CD4-positive, alpha-beta memory T cell (primary cell): Measurements from ENCODE around the gene OSGIN1. TPM values are rescaled to one million over a fixed set of nuclear protein-coding genes. Genes with fewer than 3 reads are reported as not detected.
"Not testable (repeated sequence)": the region's sequence is repeated elsewhere in the genome, so short reads cannot be mapped to it uniquely, and the experiment has no call there.

Source experiments
- CTCF ChIA-PET: fragments of 350-600 bp; sonication (Branson Sonifier 250); formaldehyde crosslinking; loops from one replicate; lab custom pipeline; 2021; ENCODE audit warnings: inconsistent platforms; ENCODE audit not compliant: partially characterized antibody; lab: Charles Lee
- POLR2A ChIA-PET: fragments of 350-600 bp; sonication (Branson Sonifier 250); formaldehyde crosslinking; loops from one replicate; lab custom pipeline; 2021; ENCODE audit not compliant: partially characterized antibody; lab: Charles Lee
- DNase-seq, 5 donors: peaks; one replicate each; pipeline versions ENCODE4 v3.0.0 to v3.0.0-alpha.2; 2020 to 2022; ENCODE audit warnings: mixed read lengths in 1 of 5
- H3K27ac ChIP-seq: one replicate; pipeline ENCODE4 v1.7.0; 2013; ENCODE audit warnings: low read depth, low read length
- H3K27me3 ChIP-seq: 2 replicates; pipeline ENCODE4 v1.7.0; 2013; ENCODE audit warnings: mild to moderate bottlenecking, low read length, moderate library complexity; ENCODE audit not compliant: insufficient read depth
- H3K36me3 ChIP-seq: 2 replicates; pipeline ENCODE4 v1.7.0; 2013; ENCODE audit warnings: mild to moderate bottlenecking, low read length, moderate library complexity; ENCODE audit not compliant: insufficient read depth
- H3K4me1 ChIP-seq: 2 replicates; pipeline ENCODE4 v1.7.0; 2013; ENCODE audit warnings: mild to moderate bottlenecking, low read length, moderate library complexity; ENCODE audit not compliant: insufficient read depth
- H3K4me3 ChIP-seq, 2 donors: one replicate each; pipeline ENCODE4 v1.7.0; 2013; ENCODE audit warnings: low read length in 2 of 2, mild to moderate bottlenecking in 1 of 2
- H3K9me3 ChIP-seq, 2 donors: one replicate each; pipeline ENCODE4 v1.7.0; 2013; ENCODE audit warnings: low read length in 2 of 2, control low read depth in 1 of 2; ENCODE audit not compliant: control insufficient read depth in 1 of 2
- H3K27ac Mint-ChIP-seq, 7 donors: one replicate each; pipeline ENCODE4 v1.8.0; 2020 to 2021; ENCODE audit warnings: mixed read lengths in 7 of 7, mild to moderate bottlenecking in 6 of 7, inconsistent platforms in 3 of 7, moderate library complexity in 3 of 7
- H3K27me3 Mint-ChIP-seq, 2 donors: one replicate each; pipeline ENCODE4 v1.8.0; 2020 to 2021; ENCODE audit warnings: mixed read lengths in 2 of 2
- H3K36me3 Mint-ChIP-seq, 2 donors: one replicate each; pipeline ENCODE4 v1.8.0; 2020 to 2021; ENCODE audit warnings: mixed read lengths in 2 of 2, inconsistent platforms in 1 of 2, mild to moderate bottlenecking in 1 of 2
- H3K4me1 Mint-ChIP-seq, 4 donors: one replicate each; pipeline ENCODE4 v1.8.0; 2020 to 2021; ENCODE audit warnings: mixed read lengths in 4 of 4, mild to moderate bottlenecking in 1 of 4
- H3K4me3 Mint-ChIP-seq, 8 donors: one replicate each; pipeline ENCODE4 v1.8.0; 2020 to 2021; ENCODE audit warnings: mixed read lengths in 8 of 8, mild to moderate bottlenecking in 7 of 8, moderate library complexity in 6 of 8, inconsistent platforms in 3 of 8
- H3K9me3 Mint-ChIP-seq, 8 donors: one replicate each; pipeline ENCODE4 v1.8.0; 2020 to 2021; ENCODE audit warnings: mixed read lengths in 8 of 8, mild to moderate bottlenecking in 5 of 8, inconsistent platforms in 3 of 8, moderate library complexity in 1 of 8
- intact Hi-C: fragments of 100-400 bp; cut with micrococcal nuclease; formaldehyde crosslinking; loops from one replicate; pipeline ENCODE4 v1.15.1; 2023
- polyA plus RNA-seq, 2 donors: library from polyadenylated mRNA; unstranded; fragments of 300-500 nt; fragmentation: Illumina TruSeq; gene quantifications; one replicate each; pipeline ENCODE4 v1.2.3, GENCODE V29; 2021
- total RNA-seq, 2 experiments: library from RNA; stranded (reverse); gene quantifications; one replicate each; pipeline ENCODE4 v1.2.3, GENCODE V29; 2021

Gene OSGIN1
- total and polyA plus RNA-seq, 4 experiments from 2014 or later = 0.28 to 1.2 (median 1.1) TPM; not detected in 1

- Histone ChIP-seq H3K9me3 (no peaks in the 10 kb centered on the region), H3K27me3 (no peaks in the 10 kb centered on the region), H3K36me3 (no peaks in the 10 kb centered on the region), H3K4me3 (no peak overlapping the region), H3K27ac (no peak overlapping the region), H3K4me1 (no peaks in the 10 kb centered on the region)
- H3K36me3 Mint-ChIP-seq = peaks cover 0 to 4% of the 10 kb centered on the region in 2 donors
- ChIA-PET CTCF (interaction anchor here (1.5 to 2.9 kb wide), 2 partner anchors 10 to 12 kb away, joined by 3 to 19 read pairs; no protein-coding TSS in a partner anchor), POLR2A (no interaction called here)
- H3K4me3 Mint-ChIP-seq = no peak overlapping the region
- intact Hi-C loops = no loop called here
- no peak for DNase-seq
- H3K27ac Mint-ChIP-seq = no peak overlapping the region
- H3K27me3 Mint-ChIP-seq = no peaks in the 10 kb centered on the region
- peaks cover 0 to 2% (median 0%) of the 10 kb centered on the region in 8 donors for H3K9me3 Mint-ChIP-seq
- peaks cover 0 to 11% (median 3%) of the 10 kb centered on the region in 4 donors for H3K4me1 Mint-ChIP-seq
Measured at GRCh38 chr16:83937267-83937666, 15.8 kb upstream of the OSGIN1 start.

- H3K27ac ChIP-seq = no peak overlapping the region
- H3K4me3 Mint-ChIP-seq = no peak overlapping the region
- peaks cover 0 to 11% (median 3%) of the 10 kb centered on the region in 4 donors for H3K4me1 Mint-ChIP-seq
- no peaks in the 10 kb centered on the region for H3K27me3 Mint-ChIP-seq
- H3K36me3 ChIP-seq = no peaks in the 10 kb centered on the region
- intact Hi-C loops = no loop called here
- peaks cover 0 to 2% (median 0%) of the 10 kb centered on the region in 8 donors for H3K9me3 Mint-ChIP-seq
- H3K27me3 ChIP-seq = no peaks in the 10 kb centered on the region
- H3K36me3 Mint-ChIP-seq = peaks cover 0 to 4% of the 10 kb centered on the region in 2 donors
- H3K4me1 ChIP-seq = no peaks in the 10 kb centered on the region
- no peak for DNase-seq
- H3K4me3 ChIP-seq = no peak overlapping the region
- ChIA-PET POLR2A (no interaction called here), CTCF (no interaction called here)
- no peak overlapping the region for H3K27ac Mint-ChIP-seq
- H3K9me3 ChIP-seq = no peaks in the 10 kb centered on the region
Measured at GRCh38 chr16:83937922-83938885, 14.8 kb upstream of the OSGIN1 start.

GRCh38 chr16:83939266-83939855 is 13.7 kb upstream of the OSGIN1 start:
- no peak overlapping the region for H3K4me3 ChIP-seq
- Mint-ChIP-seq H3K27me3 (no peaks in the 10 kb centered on the region), H3K4me3 (peak overlapping the region in 1 of 8 donors; percentile 45), H3K4me1 (peaks cover 0 to 11% (median 3%) of the 10 kb centered on the region in 4 donors), H3K36me3 (peaks cover 0 to 4% of the 10 kb centered on the region in 2 donors), H3K27ac (no peak overlapping the region), H3K9me3 (peaks cover 0 to 2% (median 0%) of the 10 kb centered on the region in 8 donors)
- H3K4me1 ChIP-seq = no peaks in the 10 kb centered on the region
- intact Hi-C loops = no loop called here
- H3K9me3 ChIP-seq = no peaks in the 10 kb centered on the region
- H3K36me3 ChIP-seq = no peaks in the 10 kb centered on the region
- POLR2A ChIA-PET = no interaction called here
- H3K27me3 ChIP-seq = no peaks in the 10 kb centered on the region
- DNase-seq = no peak
- no peak overlapping the region for H3K27ac ChIP-seq
- CTCF ChIA-PET = no interaction called here

- CTCF ChIA-PET = no interaction called here
- Mint-ChIP-seq H3K36me3 (peaks cover 0 to 4% of the 10 kb centered on the region in 2 donors), H3K4me1 (peaks cover 0 to 8% (median 3%) of the 10 kb centered on the region in 4 donors), H3K9me3 (peaks cover 0 to 2% (median 0%) of the 10 kb centered on the region in 8 donors), H3K4me3 (no peak overlapping the region), H3K27ac (no peak overlapping the region), H3K27me3 (no peaks in the 10 kb centered on the region)
- Histone ChIP-seq H3K4me3 (no peak overlapping the region), H3K27ac (no peak overlapping the region), H3K27me3 (no peaks in the 10 kb centered on the region), H3K9me3 (no peaks in the 10 kb centered on the region), H3K36me3 (no peaks in the 10 kb centered on the region), H3K4me1 (no peaks in the 10 kb centered on the region)
- intact Hi-C loops = no loop called here
- POLR2A ChIA-PET = no interaction called here
- DNase-seq = no peak
Measured at GRCh38 chr16:83940119-83940518, 12.9 kb upstream of the OSGIN1 start.

GRCh38 chr16:83940630-83941378 is 12.2 kb upstream of the OSGIN1 start:
- no peak for DNase-seq
- no peaks in the 10 kb centered on the region for H3K9me3 ChIP-seq
- intact Hi-C loops = no loop called here
- H3K36me3 ChIP-seq = no peaks in the 10 kb centered on the region
- Mint-ChIP-seq H3K4me1 (peaks cover 0 to 8% (median 3%) of the 10 kb centered on the region in 4 donors), H3K9me3 (peaks cover 0 to 2% (median 0%) of the 10 kb centered on the region in 8 donors), H3K27ac (no peak overlapping the region), H3K4me3 (no peak overlapping the region), H3K27me3 (no peaks in the 10 kb centered on the region), H3K36me3 (peaks cover 0 to 4% of the 10 kb centered on the region in 2 donors)
- ChIA-PET POLR2A (no interaction called here), CTCF (no interaction called here)
- H3K4me3 ChIP-seq = no peak overlapping the region
- H3K27ac ChIP-seq = no peak overlapping the region
- H3K4me1 ChIP-seq = no peaks in the 10 kb centered on the region
- H3K27me3 ChIP-seq = no peaks in the 10 kb centered on the region

GRCh38 chr16:83941546-83941945 is 11.5 kb upstream of the OSGIN1 start:
- H3K9me3 ChIP-seq, POLR2A ChIA-PET, H3K4me3 ChIP-seq, H3K4me1 Mint-ChIP-seq, H3K36me3 ChIP-seq, H3K27me3 ChIP-seq, intact Hi-C loops, H3K27ac Mint-ChIP-seq, DNase-seq, H3K27ac ChIP-seq, CTCF ChIA-PET, H3K4me3 Mint-ChIP-seq, H3K27me3 Mint-ChIP-seq, H3K36me3 Mint-ChIP-seq, H3K9me3 Mint-ChIP-seq, H3K4me1 ChIP-seq: not testable (repeated sequence)

GRCh38 chr16:83942074-83942473 is 11.0 kb upstream of the OSGIN1 start:
- Histone ChIP-seq H3K27ac (no peak overlapping the region), H3K4me3 (no peak overlapping the region), H3K36me3 (no peaks in the 10 kb centered on the region), H3K4me1 (no peaks in the 10 kb centered on the region), H3K9me3 (no peaks in the 10 kb centered on the region), H3K27me3 (no peaks in the 10 kb centered on the region)
- intact Hi-C loops = no loop called here
- H3K36me3 Mint-ChIP-seq = peaks cover 0 to 4% of the 10 kb centered on the region in 2 donors
- POLR2A ChIA-PET = no interaction called here
- CTCF ChIA-PET = no interaction called here
- H3K27me3 Mint-ChIP-seq = no peaks in the 10 kb centered on the region
- no peak overlapping the region for H3K27ac Mint-ChIP-seq
- no peak overlapping the region for H3K4me3 Mint-ChIP-seq
- no peak for DNase-seq
- H3K9me3 Mint-ChIP-seq = no peaks in the 10 kb centered on the region
- H3K4me1 Mint-ChIP-seq = peaks cover 0 to 8% (median 3%) of the 10 kb centered on the region in 4 donors
